Measurements from ENCODE around the gene GNAT1. TPM values are rescaled to one million over a fixed set of nuclear protein-coding genes. Genes with fewer than 3 reads are reported as not detected.

Gene GNAT1
- polyA plus RNA-seq, 1 donor from 2014 or later: not detected

DNA sequence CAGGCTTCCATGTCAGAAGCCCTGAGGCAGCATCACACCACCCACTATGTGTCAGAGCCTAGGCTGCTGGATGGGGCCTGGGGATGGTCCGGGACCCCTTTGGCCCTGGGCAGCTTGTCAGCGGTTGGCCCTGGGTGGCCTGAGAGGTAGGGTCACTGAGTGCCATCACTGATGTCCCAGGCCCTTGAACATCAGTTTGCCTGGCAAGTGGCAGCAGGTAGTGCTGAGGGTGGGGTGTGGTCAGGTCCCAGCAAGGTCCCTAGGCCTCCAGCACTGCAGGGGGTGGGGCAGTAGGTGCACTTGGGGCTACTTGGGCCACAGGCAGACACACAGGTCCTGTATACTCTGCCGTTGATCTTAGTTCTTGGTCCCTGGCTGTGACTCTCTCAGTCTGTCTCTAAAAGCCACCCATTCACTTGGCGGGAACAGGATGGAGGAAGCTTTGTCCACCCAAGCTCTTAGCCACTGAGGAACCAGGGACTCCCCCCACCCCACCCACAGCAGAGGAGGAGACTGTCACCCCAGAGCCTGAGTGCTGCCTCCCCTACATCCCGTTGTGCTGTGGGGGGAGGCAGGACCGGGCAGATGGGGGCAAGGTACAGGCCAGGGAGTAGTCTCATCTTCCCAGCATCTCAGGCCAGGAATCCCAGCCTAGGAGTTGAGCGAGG lies 50.4 kb downstream of the GNAT1 start:
- no peaks in the 10 kb centered on the region for H3F3A ChIP-seq (ENCODE audit: insufficient read depth, low read length, poor library complexity, severe bottlenecking)
- H3K9ac ChIP-seq (ENCODE audit: low read length): peak overlapping the region; percentile 78
- H3K27ac ChIP-seq (ENCODE audit: low read length): peak overlapping the region; percentile 87
- H3K27me3 ChIP-seq (ENCODE audit: insufficient read depth, low read depth, low read length): no peaks in the 10 kb centered on the region
- H3K4me3 ChIP-seq (ENCODE audit: low read length): peak overlapping the region; percentile 60
- H3K36me3 ChIP-seq (ENCODE audit: insufficient read depth, low read length): no peaks in the 10 kb centered on the region
- H3K9me3 ChIP-seq (ENCODE audit: low read length): no peaks in the 10 kb centered on the region
- H4K20me1 ChIP-seq (ENCODE audit: insufficient read depth): no peaks in the 10 kb centered on the region
- H2AFZ ChIP-seq (ENCODE audit: low read depth, low read length): no peak overlapping the region
- peak overlapping the region; percentile 65 for H3K4me2 ChIP-seq (ENCODE audit: low read length)
- H3K9me2 ChIP-seq (ENCODE audit: insufficient read depth, low read length): no peaks in the 10 kb centered on the region
- TF ChIP-seq RAD21 (conservative IDR thresholded peaks at IDR 0.05): no peak
- no peak for TF ChIP-seq EZH2 (IDR thresholded peaks at IDR 0.05; ENCODE audit: borderline replicate concordance, insufficient read depth, low read length, poor library complexity, severe bottlenecking)
- TF ChIP-seq POLR2AphosphoS5 (IDR thresholded peaks at IDR 0.05): no peak
- TF ChIP-seq EP300 (conservative IDR thresholded peaks at IDR 0.05; ENCODE audit: poor library complexity, severe bottlenecking): no peak
- TF ChIP-seq, protein P1, sequence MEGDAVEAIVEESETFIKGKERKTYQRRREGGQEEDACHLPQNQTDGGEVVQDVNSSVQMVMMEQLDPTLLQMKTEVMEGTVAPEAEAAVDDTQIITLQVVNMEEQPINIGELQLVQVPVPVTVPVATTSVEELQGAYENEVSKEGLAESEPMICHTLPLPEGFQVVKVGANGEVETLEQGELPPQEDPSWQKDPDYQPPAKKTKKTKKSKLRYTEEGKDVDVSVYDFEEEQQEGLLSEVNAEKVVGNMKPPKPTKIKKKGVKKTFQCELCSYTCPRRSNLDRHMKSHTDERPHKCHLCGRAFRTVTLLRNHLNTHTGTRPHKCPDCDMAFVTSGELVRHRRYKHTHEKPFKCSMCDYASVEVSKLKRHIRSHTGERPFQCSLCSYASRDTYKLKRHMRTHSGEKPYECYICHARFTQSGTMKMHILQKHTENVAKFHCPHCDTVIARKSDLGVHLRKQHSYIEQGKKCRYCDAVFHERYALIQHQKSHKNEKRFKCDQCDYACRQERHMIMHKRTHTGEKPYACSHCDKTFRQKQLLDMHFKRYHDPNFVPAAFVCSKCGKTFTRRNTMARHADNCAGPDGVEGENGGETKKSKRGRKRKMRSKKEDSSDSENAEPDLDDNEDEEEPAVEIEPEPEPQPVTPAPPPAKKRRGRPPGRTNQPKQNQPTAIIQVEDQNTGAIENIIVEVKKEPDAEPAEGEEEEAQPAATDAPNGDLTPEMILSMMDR (IDR thresholded peaks at IDR 0.05; ENCODE audit: poor library complexity, severe bottlenecking): no peak
- no peak for TF ChIP-seq MXI1 (conservative IDR thresholded peaks at IDR 0.05; ENCODE audit: poor library complexity, severe bottlenecking)
- TF ChIP-seq, protein P2, sequence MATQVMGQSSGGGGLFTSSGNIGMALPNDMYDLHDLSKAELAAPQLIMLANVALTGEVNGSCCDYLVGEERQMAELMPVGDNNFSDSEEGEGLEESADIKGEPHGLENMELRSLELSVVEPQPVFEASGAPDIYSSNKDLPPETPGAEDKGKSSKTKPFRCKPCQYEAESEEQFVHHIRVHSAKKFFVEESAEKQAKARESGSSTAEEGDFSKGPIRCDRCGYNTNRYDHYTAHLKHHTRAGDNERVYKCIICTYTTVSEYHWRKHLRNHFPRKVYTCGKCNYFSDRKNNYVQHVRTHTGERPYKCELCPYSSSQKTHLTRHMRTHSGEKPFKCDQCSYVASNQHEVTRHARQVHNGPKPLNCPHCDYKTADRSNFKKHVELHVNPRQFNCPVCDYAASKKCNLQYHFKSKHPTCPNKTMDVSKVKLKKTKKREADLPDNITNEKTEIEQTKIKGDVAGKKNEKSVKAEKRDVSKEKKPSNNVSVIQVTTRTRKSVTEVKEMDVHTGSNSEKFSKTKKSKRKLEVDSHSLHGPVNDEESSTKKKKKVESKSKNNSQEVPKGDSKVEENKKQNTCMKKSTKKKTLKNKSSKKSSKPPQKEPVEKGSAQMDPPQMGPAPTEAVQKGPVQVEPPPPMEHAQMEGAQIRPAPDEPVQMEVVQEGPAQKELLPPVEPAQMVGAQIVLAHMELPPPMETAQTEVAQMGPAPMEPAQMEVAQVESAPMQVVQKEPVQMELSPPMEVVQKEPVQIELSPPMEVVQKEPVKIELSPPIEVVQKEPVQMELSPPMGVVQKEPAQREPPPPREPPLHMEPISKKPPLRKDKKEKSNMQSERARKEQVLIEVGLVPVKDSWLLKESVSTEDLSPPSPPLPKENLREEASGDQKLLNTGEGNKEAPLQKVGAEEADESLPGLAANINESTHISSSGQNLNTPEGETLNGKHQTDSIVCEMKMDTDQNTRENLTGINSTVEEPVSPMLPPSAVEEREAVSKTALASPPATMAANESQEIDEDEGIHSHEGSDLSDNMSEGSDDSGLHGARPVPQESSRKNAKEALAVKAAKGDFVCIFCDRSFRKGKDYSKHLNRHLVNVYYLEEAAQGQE (IDR thresholded peaks at IDR 0.05; ENCODE audit: borderline replicate concordance): no peak
- TF ChIP-seq TAF1 (IDR thresholded peaks at IDR 0.05; ENCODE audit: low read depth): no peak
- no peak for TF ChIP-seq SMC3 (conservative IDR thresholded peaks at IDR 0.05; ENCODE audit: poor library complexity)
- H3K79me2 ChIP-seq (replicated peaks; ENCODE audit: insufficient read depth, low read length): peaks cover 91% of the 10 kb centered on the region

DNA sequence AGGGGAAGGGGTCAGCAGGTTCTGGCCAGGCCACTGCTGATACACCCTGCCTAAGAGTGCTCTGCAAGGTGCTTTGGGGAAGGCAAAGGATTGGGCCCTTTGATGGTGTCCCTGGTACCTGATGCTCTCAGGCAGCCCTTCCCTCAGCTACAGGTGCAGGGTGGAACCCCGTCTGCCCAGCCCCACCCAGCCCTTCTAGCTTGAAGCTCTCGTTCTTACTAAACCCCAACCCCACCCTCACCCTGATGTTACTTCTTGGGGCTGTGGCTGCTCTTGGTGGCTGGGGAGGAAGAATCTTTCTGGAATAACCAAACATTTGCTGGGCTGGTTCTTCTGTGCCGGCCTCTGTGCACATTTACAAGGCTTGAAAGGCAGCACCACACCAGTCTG lies 51.0 kb downstream of the GNAT1 start:
- no peaks in the 10 kb centered on the region for H3K27me3 ChIP-seq (ENCODE audit: insufficient read depth, low read depth, low read length)
- peak overlapping the region; percentile 78 for H3K9ac ChIP-seq (ENCODE audit: low read length)
- H3K4me3 ChIP-seq (ENCODE audit: low read length): no peak overlapping the region
- H3K27ac ChIP-seq (ENCODE audit: low read length): no peak overlapping the region
- H2AFZ ChIP-seq (ENCODE audit: low read depth, low read length): no peak overlapping the region
- H3K79me2 ChIP-seq (replicated peaks; ENCODE audit: insufficient read depth, low read length): peaks cover 89% of the 10 kb centered on the region
- H3K36me3 ChIP-seq (ENCODE audit: insufficient read depth, low read length): no peaks in the 10 kb centered on the region
- no peaks in the 10 kb centered on the region for H3F3A ChIP-seq (ENCODE audit: insufficient read depth, low read length, poor library complexity, severe bottlenecking)
- no peak overlapping the region for H3K4me2 ChIP-seq (ENCODE audit: low read length)
- no peaks in the 10 kb centered on the region for H3K9me3 ChIP-seq (ENCODE audit: low read length)
- TF ChIP-seq POLR2AphosphoS5 (IDR thresholded peaks at IDR 0.05) (no peak), EP300 (conservative IDR thresholded peaks at IDR 0.05; ENCODE audit: poor library complexity, severe bottlenecking) (no peak), TAF1 (IDR thresholded peaks at IDR 0.05; ENCODE audit: low read depth) (no peak), EZH2 (IDR thresholded peaks at IDR 0.05; ENCODE audit: borderline replicate concordance, insufficient read depth, low read length, poor library complexity, severe bottlenecking) (no peak), RAD21 (conservative IDR thresholded peaks at IDR 0.05) (no peak), MXI1 (conservative IDR thresholded peaks at IDR 0.05; ENCODE audit: poor library complexity, severe bottlenecking) (no peak), SMC3 (conservative IDR thresholded peaks at IDR 0.05; ENCODE audit: poor library complexity) (no peak)
- TF ChIP-seq, protein P1 (IDR thresholded peaks at IDR 0.05; ENCODE audit: poor library complexity, severe bottlenecking): no peak
- TF ChIP-seq, protein P2 (IDR thresholded peaks at IDR 0.05; ENCODE audit: borderline replicate concordance): no peak
- no peaks in the 10 kb centered on the region for H4K20me1 ChIP-seq (ENCODE audit: insufficient read depth)
- no peaks in the 10 kb centered on the region for H3K9me2 ChIP-seq (ENCODE audit: insufficient read depth, low read length)
